GF-D8 (cell line): ENCODE measurements around the gene MOGAT1.
"Not testable (repeated sequence)": the region's sequence is repeated elsewhere in the genome, so short reads cannot be mapped to it uniquely, and the experiment has no call there.

Source experiments
- DNase-seq: peaks from one replicate; lab custom pipeline; 2025; lab: John Stamatoyannopoulos, UW

MOGAT1 gene

GRCh38 chr2:222670191-222671038, 1.0 kb upstream of the MOGAT1 start:
- DNase-seq, result no peak

- DNase-seq, result no peak
Observed at GRCh38 chr2:222672068-222672401, 577 bp downstream of the MOGAT1 start.

GRCh38 chr2:222673273-222673672, 1.8 kb downstream of the MOGAT1 start:
- no peak for DNase-seq

GRCh38 chr2:222673883-222674282, 2.4 kb downstream of the MOGAT1 start:
- no peak for DNase-seq

GRCh38 chr2:222677981-222678380, 6.5 kb downstream of the MOGAT1 start:
- DNase-seq, result no peak

GRCh38 chr2:222683805-222684204, 12.3 kb downstream of the MOGAT1 start:
- no peak for DNase-seq

- DNase-seq, result no peak
Observed at GRCh38 chr2:222686086-222686750, 14.8 kb downstream of the MOGAT1 start.

GRCh38 chr2:222688917-222689316, 17.5 kb downstream of the MOGAT1 start:
- DNase-seq, result no peak

GRCh38 chr2:222689322-222689721, 17.9 kb downstream of the MOGAT1 start:
- no peak for DNase-seq

GRCh38 chr2:222690564-222691200, 19.2 kb downstream of the MOGAT1 start:
- DNase-seq, result peak; percentile 9

GRCh38 chr2:222693413-222693812, 22.0 kb downstream of the MOGAT1 start:
- DNase-seq, result not testable (repeated sequence)

- no peak for DNase-seq
Observed at GRCh38 chr2:222693837-222694236, 22.4 kb downstream of the MOGAT1 start.

GRCh38 chr2:222698276-222698675, 26.8 kb downstream of the MOGAT1 start:
- DNase-seq, result no peak

GRCh38 chr2:222701233-222701632, 29.8 kb downstream of the MOGAT1 start:
- DNase-seq, result no peak

GRCh38 chr2:222701721-222702131, 30.3 kb downstream of the MOGAT1 start:
- no peak for DNase-seq

- DNase-seq, result no peak
Observed at GRCh38 chr2:222703091-222703490, 31.6 kb downstream of the MOGAT1 start.

GRCh38 chr2:222703886-222704285, 32.4 kb downstream of the MOGAT1 start:
- DNase-seq, result no peak

GRCh38 chr2:222706616-222707015, 35.2 kb downstream of the MOGAT1 start:
- no peak for DNase-seq

- DNase-seq, result no peak
Observed at GRCh38 chr2:222707102-222707688, 35.7 kb downstream of the MOGAT1 start.

- no peak for DNase-seq
Observed at GRCh38 chr2:222707689-222708273, 36.3 kb downstream of the MOGAT1 start.

- no peak for DNase-seq
Observed at GRCh38 chr2:222708274-222708710, 36.8 kb downstream of the MOGAT1 start.

- no peak for DNase-seq
Observed at GRCh38 chr2:222709191-222709891, 37.9 kb downstream of the MOGAT1 start.
